Measurements from ENCODE around the gene DHPS.
"Not testable (repeated sequence)": the region's sequence is repeated elsewhere in the genome, so short reads cannot be mapped to it uniquely, and the experiment has no call there.

DHPS gene

DNA sequence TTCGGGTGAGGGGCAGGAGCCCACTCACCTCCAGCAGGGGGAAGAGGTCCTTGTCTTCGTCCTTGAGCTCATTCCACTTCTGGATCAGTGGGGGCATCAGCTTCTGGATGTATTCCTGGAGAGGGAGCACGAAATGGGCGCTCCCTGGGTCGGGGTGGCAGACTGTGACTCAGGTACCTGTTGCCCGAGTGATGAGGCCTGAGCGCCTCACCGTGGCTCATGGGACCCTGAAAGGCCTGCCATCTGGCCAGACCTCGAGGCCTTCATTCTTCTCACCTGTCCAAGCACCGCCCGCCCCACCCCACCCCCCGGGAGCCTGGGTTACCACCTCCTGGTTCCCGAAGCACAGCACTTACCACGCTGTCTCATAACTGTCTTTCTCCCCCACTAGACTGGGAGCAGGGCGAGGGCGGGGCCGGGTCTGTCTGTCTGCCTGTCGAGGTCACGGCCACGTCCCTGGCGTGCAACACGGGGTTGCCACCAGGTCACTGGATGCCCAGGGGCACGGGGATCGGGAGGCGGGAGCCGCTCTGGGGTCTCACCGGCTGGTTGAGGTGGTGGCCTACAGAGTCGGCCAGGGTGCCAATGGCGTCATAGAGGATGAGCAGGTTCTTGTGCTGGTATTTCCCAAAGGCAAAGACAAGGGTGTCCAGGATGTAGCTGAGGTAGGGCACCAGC lies 24.1 kb upstream of the DHPS start:
- no peaks in the 10 kb centered on the region for H3K9me3 ChIP-seq (ENCODE audit: control insufficient read depth in 2 of 2, low read length in 2 of 2)
- H3K27ac ChIP-seq (ENCODE audit: low read depth in 2 of 2, low read length in 2 of 2) = no peak overlapping the region
- H3K36me3 ChIP-seq (ENCODE audit: control insufficient read depth in 2 of 2, insufficient read depth in 2 of 2, low read length in 2 of 2) = peaks cover 60 to 69% of the 10 kb centered on the region in 2 donors
- H3K4me3 ChIP-seq (ENCODE audit: low read length in 2 of 2) = no peak overlapping the region
- H3K9ac ChIP-seq (ENCODE audit: low read depth in 1 of 2, low read length in 2 of 2) = no peak overlapping the region
- no peaks in the 10 kb centered on the region for H3K27me3 ChIP-seq (ENCODE audit: control insufficient read depth in 2 of 2, insufficient read depth in 2 of 2, low read length in 2 of 2)
- no peaks in the 10 kb centered on the region for H3K4me1 ChIP-seq (ENCODE audit: control insufficient read depth in 2 of 2, insufficient read depth in 2 of 2, low read length in 2 of 2)

DNA sequence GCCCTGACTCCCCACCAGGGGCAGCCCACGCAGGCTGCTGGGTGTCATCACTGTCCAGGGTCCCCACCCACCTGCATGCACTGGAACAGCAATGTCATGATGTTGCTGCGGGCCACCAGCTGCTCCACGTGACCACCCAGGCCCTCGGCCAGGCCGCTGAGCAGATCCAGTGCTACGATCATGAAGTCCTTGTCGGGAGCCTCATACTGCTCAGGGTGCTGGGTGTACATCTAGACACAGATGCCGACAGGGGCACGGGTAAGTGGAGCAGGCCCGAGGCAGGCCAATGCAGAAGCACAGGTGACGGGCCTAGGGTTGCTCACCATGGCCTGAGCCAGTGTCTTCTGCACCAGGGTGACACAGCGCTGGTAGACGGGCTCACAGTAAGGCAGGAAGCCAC lies 23.5 kb upstream of the DHPS start:
- no peaks in the 10 kb centered on the region for H3K27me3 ChIP-seq (ENCODE audit: control insufficient read depth in 2 of 2, insufficient read depth in 2 of 2, low read length in 2 of 2)
- no peaks in the 10 kb centered on the region for H3K9me3 ChIP-seq (ENCODE audit: control insufficient read depth in 2 of 2, low read length in 2 of 2)
- no peaks in the 10 kb centered on the region for H3K4me1 ChIP-seq (ENCODE audit: control insufficient read depth in 2 of 2, insufficient read depth in 2 of 2, low read length in 2 of 2)
- no peak overlapping the region for H3K9ac ChIP-seq (ENCODE audit: low read depth in 1 of 2, low read length in 2 of 2)
- no peak overlapping the region for H3K27ac ChIP-seq (ENCODE audit: low read depth in 2 of 2, low read length in 2 of 2)
- no peak overlapping the region for H3K4me3 ChIP-seq (ENCODE audit: low read length in 2 of 2)
- H3K36me3 ChIP-seq (ENCODE audit: control insufficient read depth in 2 of 2, insufficient read depth in 2 of 2, low read length in 2 of 2) = peaks cover 56 to 68% of the 10 kb centered on the region in 2 donors

DNA sequence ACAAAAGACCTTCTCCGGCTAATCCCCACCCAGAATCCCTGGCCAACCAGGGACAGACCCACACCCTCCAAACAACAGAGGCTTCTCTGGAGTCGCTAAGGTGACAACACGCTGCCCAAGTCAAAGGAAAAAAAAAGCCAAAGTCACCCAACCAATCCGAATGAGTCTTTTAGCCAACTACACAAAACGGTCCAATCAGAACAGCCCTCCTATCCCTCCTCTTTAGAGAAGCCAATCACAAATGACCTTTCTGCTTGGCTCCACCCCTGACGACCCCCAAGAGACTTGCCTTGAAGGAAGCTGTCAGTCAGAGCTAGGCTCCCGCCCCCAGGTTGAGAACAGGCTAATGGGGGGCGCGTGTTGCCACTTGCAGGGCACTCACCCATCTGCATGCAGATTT lies 21.4 kb upstream of the DHPS start:
- Histone ChIP-seq H3K36me3 (ENCODE audit: control insufficient read depth in 2 of 2, insufficient read depth in 2 of 2, low read length in 2 of 2) (peaks cover 48 to 65% of the 10 kb centered on the region in 2 donors), H3K4me3 (ENCODE audit: low read length in 2 of 2) (no peak overlapping the region), H3K9ac (ENCODE audit: low read depth in 1 of 2, low read length in 2 of 2) (no peak overlapping the region)

DNA sequence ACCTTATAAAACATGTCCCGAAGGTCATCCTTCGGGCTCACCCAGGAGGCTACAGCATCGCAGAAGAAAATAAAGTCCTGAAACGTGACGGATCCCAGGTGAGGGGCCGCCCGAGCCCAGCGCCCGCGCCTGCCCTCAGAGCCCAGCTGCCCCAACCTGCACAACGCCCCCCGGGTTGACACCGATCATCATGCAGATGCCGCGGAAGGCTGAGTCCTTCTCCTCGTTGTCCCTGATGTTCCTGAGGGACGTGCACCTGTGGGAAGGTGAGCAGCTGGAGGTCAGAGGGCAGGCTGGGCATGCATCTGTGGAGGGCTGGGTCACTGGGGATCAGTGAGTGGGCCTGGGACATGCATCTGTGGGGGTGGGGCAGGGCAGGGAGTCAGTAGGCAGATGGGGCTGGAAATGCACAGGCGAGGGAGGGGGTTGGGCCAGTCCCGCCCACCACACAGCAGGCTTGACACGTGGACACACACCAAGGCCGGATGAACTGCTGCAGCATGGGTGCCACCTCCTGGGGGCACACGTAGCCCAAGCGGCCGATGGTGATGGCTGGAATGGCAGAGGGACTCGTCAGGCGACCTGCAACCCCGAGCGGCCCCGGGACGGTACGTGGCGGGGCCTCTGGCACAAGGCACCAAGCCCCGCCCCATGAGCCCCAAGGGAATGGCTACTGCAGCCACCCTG lies 20.1 kb upstream of the DHPS start:
- Histone ChIP-seq H3K27me3 (ENCODE audit: control insufficient read depth in 2 of 2, insufficient read depth in 2 of 2, low read length in 2 of 2) (no peaks in the 10 kb centered on the region), H3K9ac (ENCODE audit: low read depth in 1 of 2, low read length in 2 of 2) (no peak overlapping the region), H3K9me3 (ENCODE audit: control insufficient read depth in 2 of 2, low read length in 2 of 2) (no peaks in the 10 kb centered on the region), H3K4me1 (ENCODE audit: control insufficient read depth in 2 of 2, insufficient read depth in 2 of 2, low read length in 2 of 2) (peaks cover 4 to 5% of the 10 kb centered on the region in 2 donors), H3K36me3 (ENCODE audit: control insufficient read depth in 2 of 2, insufficient read depth in 2 of 2, low read length in 2 of 2) (peaks cover 48 to 64% of the 10 kb centered on the region in 2 donors), H3K27ac (ENCODE audit: low read depth in 2 of 2, low read length in 2 of 2) (no peak overlapping the region), H3K4me3 (ENCODE audit: low read length in 2 of 2) (no peak overlapping the region)

More for the DNA sequence above, 21.4 kb upstream of the DHPS start:
- Histone ChIP-seq H3K9me3 (ENCODE audit: control insufficient read depth in 2 of 2, low read length in 2 of 2) (no peaks in the 10 kb centered on the region), H3K27ac (ENCODE audit: low read depth in 2 of 2, low read length in 2 of 2) (no peak overlapping the region), H3K4me1 (ENCODE audit: control insufficient read depth in 2 of 2, insufficient read depth in 2 of 2, low read length in 2 of 2) (no peaks in the 10 kb centered on the region), H3K27me3 (ENCODE audit: control insufficient read depth in 2 of 2, insufficient read depth in 2 of 2, low read length in 2 of 2) (no peaks in the 10 kb centered on the region)

DNA sequence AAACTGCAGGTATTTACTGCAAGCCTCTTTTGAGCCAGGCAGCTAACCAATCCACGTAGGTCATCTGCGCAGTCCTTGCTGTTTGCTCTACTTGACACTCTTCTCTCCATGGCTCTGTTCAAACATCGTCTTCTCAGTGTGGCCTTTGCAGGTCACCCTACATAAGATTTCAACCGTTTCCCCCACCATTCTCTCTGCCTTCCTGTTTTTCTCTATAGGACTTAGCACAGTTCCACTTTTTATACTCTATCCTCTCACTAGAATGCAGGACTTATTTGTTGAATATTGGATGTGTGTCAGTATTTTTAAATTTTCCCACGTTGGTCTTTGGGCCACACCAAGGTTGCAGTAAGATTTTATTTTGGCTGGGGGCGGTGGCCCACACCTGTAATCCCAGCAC lies 16.5 kb upstream of the DHPS start:
- Histone ChIP-seq H3K4me1 (ENCODE audit: control insufficient read depth in 2 of 2, insufficient read depth in 2 of 2, low read length in 2 of 2) (peaks cover 10 to 13% of the 10 kb centered on the region in 2 donors), H3K9me3 (ENCODE audit: control insufficient read depth in 2 of 2, low read length in 2 of 2) (no peaks in the 10 kb centered on the region), H3K9ac (ENCODE audit: low read depth in 1 of 2, low read length in 2 of 2) (no peak overlapping the region), H3K27ac (ENCODE audit: low read depth in 2 of 2, low read length in 2 of 2) (no peak overlapping the region), H3K4me3 (ENCODE audit: low read length in 2 of 2) (no peak overlapping the region), H3K27me3 (ENCODE audit: control insufficient read depth in 2 of 2, insufficient read depth in 2 of 2, low read length in 2 of 2) (no peaks in the 10 kb centered on the region), H3K36me3 (ENCODE audit: control insufficient read depth in 2 of 2, insufficient read depth in 2 of 2, low read length in 2 of 2) (peaks cover 23 to 34% of the 10 kb centered on the region in 2 donors)

DNA sequence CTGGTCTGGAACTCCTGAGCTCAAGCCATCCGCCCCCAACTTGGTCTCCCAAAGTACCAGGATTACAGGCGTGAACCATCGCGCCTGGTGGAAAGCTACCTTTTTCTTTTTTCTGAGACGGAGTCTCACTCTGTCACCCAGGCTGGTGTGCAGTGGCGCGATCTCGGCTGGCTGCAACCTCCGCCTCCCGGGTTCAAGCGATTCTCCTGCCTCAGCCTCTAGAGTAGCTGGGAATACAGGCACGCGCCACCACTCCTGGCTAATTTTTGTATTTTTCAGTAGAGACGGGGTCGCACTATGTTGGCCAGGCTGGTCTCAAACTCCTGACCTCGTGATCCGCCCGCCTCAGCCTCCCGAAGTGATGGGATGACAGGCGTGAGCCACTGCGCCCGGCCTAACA lies 15.7 kb upstream of the DHPS start:
- H3K9ac ChIP-seq (ENCODE audit: low read depth in 1 of 2, low read length in 2 of 2); H3K9me3 ChIP-seq (ENCODE audit: control insufficient read depth in 2 of 2, low read length in 2 of 2); H3K27ac ChIP-seq (ENCODE audit: low read depth in 2 of 2, low read length in 2 of 2); H3K4me3 ChIP-seq (ENCODE audit: low read length in 2 of 2); H3K27me3 ChIP-seq (ENCODE audit: control insufficient read depth in 2 of 2, insufficient read depth in 2 of 2, low read length in 2 of 2): not testable (repeated sequence)
- Histone ChIP-seq H3K4me1 (ENCODE audit: control insufficient read depth in 2 of 2, insufficient read depth in 2 of 2, low read length in 2 of 2) (peaks cover 10 to 13% of the 10 kb centered on the region in 2 donors), H3K36me3 (ENCODE audit: control insufficient read depth in 2 of 2, insufficient read depth in 2 of 2, low read length in 2 of 2) (peaks cover 16 to 27% of the 10 kb centered on the region in 2 donors)

DNA sequence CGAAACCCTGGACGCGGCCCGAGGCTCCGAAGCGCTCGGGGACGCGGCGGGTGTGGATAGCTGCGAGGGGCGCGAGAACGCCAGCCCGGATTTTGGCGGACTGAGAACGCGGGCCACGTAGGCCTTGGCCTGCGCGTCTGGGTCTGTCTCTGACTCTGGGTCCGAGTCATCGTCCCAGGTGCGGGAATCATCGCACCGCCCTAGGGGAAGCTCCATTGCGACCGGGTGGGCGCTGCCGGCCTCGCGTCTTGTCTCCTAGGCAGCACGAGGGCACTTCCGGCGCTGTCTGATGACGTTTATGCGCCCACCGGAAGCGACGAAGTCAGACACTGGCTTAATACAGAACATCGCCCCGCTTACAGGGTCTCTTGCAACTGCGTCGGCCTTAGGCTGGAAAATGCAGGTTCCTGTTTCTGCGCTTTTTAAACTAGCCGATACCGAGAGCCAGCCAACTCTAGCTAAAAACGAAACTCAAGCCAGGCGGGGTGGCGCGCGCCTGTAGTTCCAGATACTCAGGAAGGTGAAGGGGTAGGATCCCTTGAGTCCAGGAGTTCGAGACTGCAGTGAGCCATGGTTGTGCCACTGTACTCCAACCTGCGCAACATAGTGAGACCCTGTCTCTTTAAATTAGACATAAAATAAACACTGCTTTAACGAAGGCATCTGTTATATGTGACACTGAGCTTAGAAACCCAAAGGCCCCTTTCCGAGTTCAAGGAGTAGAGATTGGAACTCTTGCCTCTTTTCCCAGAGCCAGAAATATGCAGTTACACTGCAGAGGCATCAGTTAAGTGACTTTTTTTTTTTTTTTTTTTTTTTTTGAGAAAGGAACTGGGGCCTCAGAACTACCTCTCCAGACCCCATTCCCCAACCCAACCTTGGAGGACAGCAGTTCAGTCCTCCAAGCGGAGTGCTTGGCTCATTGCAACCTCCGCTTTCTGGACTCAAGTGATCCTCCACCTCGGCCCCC lies 15.0 kb upstream of the DHPS start, which contains the start of gene FBXW9:
FBXW9 (minus strand) TSS at position 266 of the 970 bp plus-strand sequence; CDS start at position 216, 50 bp downstream.
- H3K27me3 ChIP-seq (ENCODE audit: control insufficient read depth in 2 of 2, insufficient read depth in 2 of 2, low read length in 2 of 2) = no peaks in the 10 kb centered on the region
- peak within 1 kb of the TSS; percentile 53 to 79 for H3K9ac ChIP-seq (ENCODE audit: low read depth in 1 of 2, low read length in 2 of 2)
- H3K4me3 ChIP-seq (ENCODE audit: low read length in 2 of 2) = peak within 1 kb of the TSS; percentile 82 to 95
- H3K36me3 ChIP-seq (ENCODE audit: control insufficient read depth in 2 of 2, insufficient read depth in 2 of 2, low read length in 2 of 2) = peaks cover 9 to 20% of the 10 kb centered on the region in 2 donors
- peak within 1 kb of the TSS; percentile 81 to 82 for H3K27ac ChIP-seq (ENCODE audit: low read depth in 2 of 2, low read length in 2 of 2)
- H3K9me3 ChIP-seq (ENCODE audit: control insufficient read depth in 2 of 2, low read length in 2 of 2) = no peaks in the 10 kb centered on the region
- peaks cover 10 to 13% of the 10 kb centered on the region in 2 donors for H3K4me1 ChIP-seq (ENCODE audit: control insufficient read depth in 2 of 2, insufficient read depth in 2 of 2, low read length in 2 of 2)

DNA sequence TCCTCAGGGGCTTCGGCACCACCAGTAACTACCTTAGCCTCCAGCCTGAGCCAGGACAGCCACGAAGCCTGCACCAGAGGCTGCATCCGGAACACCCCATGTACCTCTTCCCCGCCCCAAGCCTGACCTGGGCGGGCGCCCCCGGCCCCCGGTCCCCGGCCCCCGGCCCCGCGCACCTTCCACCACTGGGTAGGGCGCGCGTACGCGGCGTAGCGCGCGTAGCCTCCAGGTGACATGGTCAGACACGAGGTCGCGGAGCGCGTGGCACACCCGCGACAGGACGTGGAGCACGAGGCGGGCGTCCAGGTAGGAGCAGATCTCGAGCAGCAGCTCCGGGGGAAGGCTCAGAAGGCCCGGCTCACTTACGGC lies 14.3 kb upstream of the DHPS start:
- no peak overlapping the region for H3K27ac ChIP-seq (ENCODE audit: low read depth in 2 of 2, low read length in 2 of 2)
- H3K27me3 ChIP-seq (ENCODE audit: control insufficient read depth in 2 of 2, insufficient read depth in 2 of 2, low read length in 2 of 2) = no peaks in the 10 kb centered on the region
- peaks cover 3 to 13% of the 10 kb centered on the region in 2 donors for H3K36me3 ChIP-seq (ENCODE audit: control insufficient read depth in 2 of 2, insufficient read depth in 2 of 2, low read length in 2 of 2)
- peak overlapping the region; percentile 53 to 79 for H3K9ac ChIP-seq (ENCODE audit: low read depth in 1 of 2, low read length in 2 of 2)
- no peaks in the 10 kb centered on the region for H3K9me3 ChIP-seq (ENCODE audit: control insufficient read depth in 2 of 2, low read length in 2 of 2)
- H3K4me3 ChIP-seq (ENCODE audit: low read length in 2 of 2) = peak overlapping the region; percentile 82 to 95
- H3K4me1 ChIP-seq (ENCODE audit: control insufficient read depth in 2 of 2, insufficient read depth in 2 of 2, low read length in 2 of 2) = peaks cover 10 to 13% of the 10 kb centered on the region in 2 donors

DNA sequence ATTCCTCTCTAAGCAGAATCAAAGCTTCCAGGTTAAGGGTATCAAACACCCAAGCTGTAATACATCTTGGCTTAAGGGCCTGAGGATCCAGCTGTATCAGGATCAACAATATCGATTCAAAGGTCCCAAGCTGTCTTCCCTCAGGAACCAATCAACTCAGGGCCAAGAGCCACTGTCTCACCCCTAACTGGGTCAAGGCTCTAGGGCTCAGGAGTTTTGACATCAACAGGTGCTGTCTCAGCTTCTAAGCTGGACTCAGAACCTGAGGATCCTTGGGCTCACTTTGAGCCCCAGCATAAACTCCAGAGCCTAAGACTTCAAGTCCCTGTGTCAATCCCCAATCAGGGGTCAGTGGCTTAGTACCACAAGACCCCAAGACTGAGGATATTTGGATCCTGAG lies 13.8 kb upstream of the DHPS start:
- H3K9me3 ChIP-seq (ENCODE audit: control insufficient read depth in 2 of 2, low read length in 2 of 2) = no peaks in the 10 kb centered on the region
- H3K9ac ChIP-seq (ENCODE audit: low read depth in 1 of 2, low read length in 2 of 2) = peak overlapping the region in 1 of 2 donors; percentile 38
- H3K4me3 ChIP-seq (ENCODE audit: low read length in 2 of 2) = peak overlapping the region; percentile 82 to 95
- H3K27me3 ChIP-seq (ENCODE audit: control insufficient read depth in 2 of 2, insufficient read depth in 2 of 2, low read length in 2 of 2) = no peaks in the 10 kb centered on the region
- no peak overlapping the region for H3K27ac ChIP-seq (ENCODE audit: low read depth in 2 of 2, low read length in 2 of 2)
- H3K36me3 ChIP-seq (ENCODE audit: control insufficient read depth in 2 of 2, insufficient read depth in 2 of 2, low read length in 2 of 2) = peaks cover 0 to 9% of the 10 kb centered on the region in 2 donors
- H3K4me1 ChIP-seq (ENCODE audit: control insufficient read depth in 2 of 2, insufficient read depth in 2 of 2, low read length in 2 of 2) = peaks cover 10 to 13% of the 10 kb centered on the region in 2 donors
